Measurements from ENCODE around the gene WASL.
"Not testable (repeated sequence)": the region's sequence is repeated elsewhere in the genome, so short reads cannot be mapped to it uniquely, and the experiment has no call there.

WASL gene

GRCh38 chr7:123734498-123734897 lies 14.3 kb downstream of the WASL start:
- no peak for DNase-seq (ENCODE audit: low read depth in 4 of 4, low spot score in 1 of 4)

GRCh38 chr7:123732413-123733091 lies 16.3 kb downstream of the WASL start:
- no peak for DNase-seq (ENCODE audit: low read depth in 4 of 4, low spot score in 1 of 4)

- DNase-seq (ENCODE audit: low read depth in 4 of 4, low spot score in 1 of 4): no peak
Observed at GRCh38 chr7:123729218-123729578, 19.6 kb downstream of the WASL start.

- DNase-seq (ENCODE audit: low read depth in 4 of 4, low spot score in 1 of 4): no peak
Observed at GRCh38 chr7:123727071-123727837, 21.5 kb downstream of the WASL start.

GRCh38 chr7:123725586-123726171 lies 23.1 kb downstream of the WASL start:
- no peak for DNase-seq (ENCODE audit: low read depth in 4 of 4, low spot score in 1 of 4)

- no peak for DNase-seq (ENCODE audit: low read depth in 4 of 4, low spot score in 1 of 4)
Observed at GRCh38 chr7:123724817-123725253, 24.0 kb downstream of the WASL start.

GRCh38 chr7:123723913-123724312 lies 24.9 kb downstream of the WASL start:
- no peak for DNase-seq (ENCODE audit: low read depth in 4 of 4, low spot score in 1 of 4)

- DNase-seq (ENCODE audit: low read depth in 4 of 4, low spot score in 1 of 4): not testable (repeated sequence)
Observed at GRCh38 chr7:123720527-123720926, 28.3 kb downstream of the WASL start.

- no peak for DNase-seq (ENCODE audit: low read depth in 4 of 4, low spot score in 1 of 4)
Observed at GRCh38 chr7:123719197-123719721, 29.5 kb downstream of the WASL start.

- no peak for DNase-seq (ENCODE audit: low read depth in 4 of 4, low spot score in 1 of 4)
Observed at GRCh38 chr7:123718773-123719172, 30.0 kb downstream of the WASL start.

- DNase-seq (ENCODE audit: low read depth in 4 of 4, low spot score in 1 of 4): no peak
Observed at GRCh38 chr7:123717689-123718088, 31.1 kb downstream of the WASL start.

GRCh38 chr7:123716877-123717276 lies 31.9 kb downstream of the WASL start:
- no peak for DNase-seq (ENCODE audit: low read depth in 4 of 4, low spot score in 1 of 4)

- DNase-seq (ENCODE audit: low read depth in 4 of 4, low spot score in 1 of 4): no peak
Observed at GRCh38 chr7:123715799-123716198, 33.0 kb downstream of the WASL start.

GRCh38 chr7:123715198-123715597 lies 33.6 kb downstream of the WASL start:
- DNase-seq (ENCODE audit: low read depth in 4 of 4, low spot score in 1 of 4): no peak

GRCh38 chr7:123714296-123715080 lies 34.3 kb downstream of the WASL start:
- no peak for DNase-seq (ENCODE audit: low read depth in 4 of 4, low spot score in 1 of 4)

- no peak for DNase-seq (ENCODE audit: low read depth in 4 of 4, low spot score in 1 of 4)
Observed at GRCh38 chr7:123712619-123713018, 36.2 kb downstream of the WASL start.

GRCh38 chr7:123711832-123712293 lies 36.9 kb downstream of the WASL start:
- no peak for DNase-seq (ENCODE audit: low read depth in 4 of 4, low spot score in 1 of 4)

GRCh38 chr7:123710683-123711082 lies 38.1 kb downstream of the WASL start:
- no peak for DNase-seq (ENCODE audit: low read depth in 4 of 4, low spot score in 1 of 4)

GRCh38 chr7:123709525-123709924 lies 39.3 kb downstream of the WASL start:
- DNase-seq (ENCODE audit: low read depth in 4 of 4, low spot score in 1 of 4): no peak

GRCh38 chr7:123705211-123705901 lies 43.4 kb downstream of the WASL start:
- no peak for DNase-seq (ENCODE audit: low read depth in 4 of 4, low spot score in 1 of 4)
